K562 (cell line): ENCODE data around the gene COL25A1. TPM values are rescaled to one million over a fixed set of nuclear protein-coding genes. Genes with fewer than 3 reads are reported as not detected.

ENCODE experiments used
- CBX3 ChIP-seq, 2 experiments: IDR thresholded peaks; 1 replicate in 1 of 2; 2 replicates in 1 of 2; pipeline ENCODE4 v1.6.1; 2012; ENCODE audit warnings: inconsistent platforms in 2 of 2, low read length in 2 of 2, borderline replicate concordance in 1 of 2, control low read depth in 1 of 2
- CBX8 ChIP-seq: fragments of 200-600 bp; sonication (generic); IDR thresholded peaks from 2 replicates; pipeline ENCODE4 v1.6.1; 2012; ENCODE audit warnings: borderline replicate concordance, mixed run types, low read depth, mild to moderate bottlenecking, moderate library complexity, mixed read lengths, low read length, control low read depth, inconsistent platforms; ENCODE audit not compliant: poor library complexity, severe bottlenecking; ENCODE audit errors: extremely low read depth
- ELF1 ChIP-seq: fragments of 200-800 bp; sonication (Bioruptor generic); IDR thresholded peaks from 2 replicates; pipeline ENCODE4 v1.6.1; 2016; ENCODE audit warnings: missing genetic modification characterization, missing compliant biosample characterization
- ETS2 ChIP-seq: IDR thresholded peaks from 2 replicates; pipeline ENCODE4 v1.6.1; 2016; ENCODE audit warnings: borderline replicate concordance, missing genetic modification characterization, mild to moderate bottlenecking, moderate library complexity, missing compliant biosample characterization; ENCODE audit not compliant: poor library complexity, severe bottlenecking
- HDAC3 ChIP-seq: fragments of 450-650 bp; IDR thresholded peaks from 2 replicates; pipeline ENCODE4 v1.6.1; 2018; ENCODE audit warnings: borderline replicate concordance, mild to moderate bottlenecking, moderate library complexity; ENCODE audit not compliant: partially characterized antibody
- HSF4 ChIP-seq: fragments of 250-450 bp; sonication (Bioruptor Pico); IDR thresholded peaks from 2 replicates; pipeline ENCODE4 v2.1.2; 2022; ENCODE audit warnings: mild to moderate bottlenecking, moderate library complexity, borderline replicate concordance
- MEIS2 ChIP-seq: fragments of 450-650 bp; IDR thresholded peaks from 2 replicates; pipeline ENCODE4 v1.6.1; 2014; ENCODE audit warnings: mild to moderate bottlenecking; ENCODE audit not compliant: partially characterized antibody
- MTA1 ChIP-seq: fragments of 450-650 bp; IDR thresholded peaks from 2 replicates; pipeline ENCODE4 v1.6.1; 2017; ENCODE audit warnings: borderline replicate concordance
- NBN ChIP-seq: fragments of 450-650 bp; IDR thresholded peaks from 2 replicates; pipeline ENCODE4 v1.6.1; 2016; ENCODE audit warnings: low read depth, mild to moderate bottlenecking
- SMAD4 ChIP-seq: fragments of 250-450 bp; sonication (Bioruptor Pico); conservative IDR thresholded peaks from 2 replicates; pipeline ENCODE4 v1.8.0; 2021; ENCODE audit warnings: inconsistent platforms, mild to moderate bottlenecking, moderate library complexity
- SMARCA4 ChIP-seq: fragments of 450-650 bp; IDR thresholded peaks from 2 replicates; pipeline ENCODE4 v1.6.1; 2016
- TCF3 ChIP-seq: sonication (generic); formaldehyde crosslinking; IDR thresholded peaks from 2 replicates; pipeline ENCODE4 v1.4.0; 2020; ENCODE audit warnings: mild to moderate bottlenecking, missing genetic modification reagents
- TCF7 ChIP-seq: sonication (generic); IDR thresholded peaks from 2 replicates; pipeline ENCODE4 v1.6.1; 2016; ENCODE audit warnings: antibody characterized with exemption, borderline replicate concordance
- TRIM24 ChIP-seq, 2 experiments: fragments of 450-650 bp; IDR thresholded peaks; 2 replicates each; pipeline ENCODE4 v1.6.1; 2016
- YY1 ChIP-seq, 3 experiments: IDR thresholded peaks; 2 replicates each; pipeline ENCODE4 v1.6.1; 2011; ENCODE audit warnings: low read length in 2 of 3, mild to moderate bottlenecking in 2 of 3, moderate library complexity in 2 of 3, borderline replicate concordance in 1 of 3, control low read depth in 1 of 3, low read depth in 1 of 3; ENCODE audit not compliant: insufficient read depth in 3 of 3, insufficient replicate concordance in 2 of 3, control insufficient read depth in 1 of 3, insufficient read length in 1 of 3; ENCODE audit errors: extremely low read depth in 1 of 3
- ZNF511 ChIP-seq: sonication (generic); formaldehyde crosslinking; IDR thresholded peaks from 2 replicates; pipeline ENCODE4 v1.8.0; 2022; ENCODE audit warnings: mild to moderate bottlenecking, missing genetic modification reagents
- polyA plus RNA-seq, 8 experiments: library from polyadenylated mRNA; depleted of rRNA in 4 of 8; stranded (reverse) in 5 of 8; unstranded in 3 of 8; fragments of >200 nt; fragmentation: Nextera tagmentation in 2 of 8; fragmentation: Illumina TruSeq in 1 of 8; extraction: Ambion mirVana in 2 of 8; extraction: Trizol in 1 of 8; gene quantifications; 2 replicates each; pipeline versions ENCODE4 v1.2.1 to v1.2.3, GENCODE V29; 2011 to 2014; ENCODE audit warnings: inconsistent platforms in 1 of 8, missing spikeins in 1 of 8
- total RNA-seq, 7 experiments: library from RNA; depleted of rRNA in 6 of 7; stranded (reverse); fragments of >200 nt in 6 of 7; fragmentation: Illumina TruSeq in 2 of 7; extraction: Trizol in 2 of 7; gene quantifications; 2 replicates each; pipeline versions ENCODE4 v1.2.1 to v1.2.3, GENCODE V29; 2011 to 2021; ENCODE audit warnings: low replicate concordance in 1 of 7
- TF ChIP-seq, protein P1 (sequence below): IDR thresholded peaks from 2 replicates; pipeline ENCODE4 v1.6.1; 2012; ENCODE audit warnings: low read depth, low read length, improper control_type of control experiment, borderline replicate concordance
- TF ChIP-seq, protein P2 (sequence below): fragments of 450-650 bp; IDR thresholded peaks from 2 replicates; pipeline ENCODE4 v1.6.1; 2016; ENCODE audit warnings: antibody characterized with exemption
- TF ChIP-seq, protein P3 (sequence below): fragments of 450-650 bp; IDR thresholded peaks from 2 replicates; pipeline ENCODE4 v1.6.1; 2016; ENCODE audit warnings: missing biosample characterization, missing genetic modification characterization

Gene COL25A1
- total and polyA plus RNA-seq, 9 of the 15 experiments (the other 6 are each of a cell fraction or from before 2014, with no cell fraction given): 0.03 to 0.62 (median 0.27) TPM

DNA sequence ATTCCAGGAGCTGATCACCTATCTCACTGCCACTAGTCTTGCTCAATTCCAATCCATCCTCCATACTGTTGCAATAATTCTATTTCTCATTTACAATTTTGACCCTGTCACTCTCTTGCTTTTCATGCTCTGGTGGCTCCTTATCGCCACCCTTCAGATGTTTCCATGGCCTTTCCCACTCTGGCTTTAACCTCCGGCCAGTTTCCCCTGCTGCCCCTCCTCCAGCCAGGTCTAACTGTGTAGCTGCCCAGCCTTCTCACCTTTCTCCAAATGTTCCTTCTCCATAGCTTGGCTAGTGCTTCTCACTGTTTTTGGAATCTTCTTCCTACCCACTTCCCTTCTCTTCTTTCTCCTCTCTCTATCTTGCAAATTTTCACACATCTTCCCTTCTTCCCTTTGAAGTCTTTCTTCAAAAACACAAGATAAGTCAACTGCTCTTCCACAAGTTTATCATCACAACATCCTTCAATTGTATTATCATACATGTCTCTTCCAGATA, 153.8 kb downstream of the COL25A1 start (continued):
- TF ChIP-seq ZNF511 (CRISPR knock-in tag) (no peak), MTA1 (peak; percentile 80), YY1 (IDR thresholded peaks at IDR 0.05; ENCODE audit: borderline replicate concordance in 1 of 3, control insufficient read depth in 1 of 3, extremely low read depth in 1 of 3, insufficient read depth in 3 of 3, insufficient read length in 1 of 3, insufficient replicate concordance in 2 of 3, low read depth in 1 of 3, low read length in 2 of 3) (peak in 1 of 3 experiments; percentile 8), MEIS2 (peak; percentile 84), HSF4 (0 out of 2 replicates have a peak, but pooled peaks have one; percentile 39), HDAC3 (peak; percentile 29), NBN (0 out of 2 replicates have a peak, but pooled peaks have one; percentile 62), SMAD4 (CRISPR knock-in tag) (peak; percentile 38; the same call in 1 of the 2 replicates), CBX3 (IDR thresholded peaks at IDR 0.05; ENCODE audit: borderline replicate concordance in 1 of 2, low read length in 2 of 2) (no peak), ETS2 (tag) (no peak), SMARCA4 (peak; percentile 94), TCF3 (CRISPR knock-in tag) (peak; percentile 85), ELF1 (tag) (no peak), CBX8 (no peak), TCF7 (peak; percentile 77; the same call in 1 of the 2 replicates), TRIM24 (IDR thresholded peaks at IDR 0.05) (peak; percentile 81 to 94)
- TF ChIP-seq, protein P1, sequence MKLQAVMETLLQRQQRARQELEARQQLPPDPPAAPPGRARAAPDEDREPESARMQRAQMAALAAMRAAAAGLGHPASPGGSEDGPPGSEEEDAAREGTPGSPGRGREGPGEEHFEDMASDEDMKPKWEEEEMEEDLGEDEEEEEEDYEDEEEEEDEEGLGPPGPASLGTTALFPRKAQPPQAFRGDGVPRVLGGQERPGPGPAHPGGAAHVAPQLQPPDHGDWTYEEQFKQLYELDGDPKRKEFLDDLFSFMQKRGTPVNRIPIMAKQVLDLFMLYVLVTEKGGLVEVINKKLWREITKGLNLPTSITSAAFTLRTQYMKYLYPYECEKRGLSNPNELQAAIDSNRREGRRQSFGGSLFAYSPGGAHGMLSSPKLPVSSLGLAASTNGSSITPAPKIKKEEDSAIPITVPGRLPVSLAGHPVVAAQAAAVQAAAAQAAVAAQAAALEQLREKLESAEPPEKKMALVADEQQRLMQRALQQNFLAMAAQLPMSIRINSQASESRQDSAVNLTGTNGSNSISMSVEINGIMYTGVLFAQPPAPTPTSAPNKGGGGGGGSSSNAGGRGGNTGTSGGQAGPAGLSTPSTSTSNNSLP: peak; percentile 62; the same call in 1 of the 2 replicates
- TF ChIP-seq, protein P2, sequence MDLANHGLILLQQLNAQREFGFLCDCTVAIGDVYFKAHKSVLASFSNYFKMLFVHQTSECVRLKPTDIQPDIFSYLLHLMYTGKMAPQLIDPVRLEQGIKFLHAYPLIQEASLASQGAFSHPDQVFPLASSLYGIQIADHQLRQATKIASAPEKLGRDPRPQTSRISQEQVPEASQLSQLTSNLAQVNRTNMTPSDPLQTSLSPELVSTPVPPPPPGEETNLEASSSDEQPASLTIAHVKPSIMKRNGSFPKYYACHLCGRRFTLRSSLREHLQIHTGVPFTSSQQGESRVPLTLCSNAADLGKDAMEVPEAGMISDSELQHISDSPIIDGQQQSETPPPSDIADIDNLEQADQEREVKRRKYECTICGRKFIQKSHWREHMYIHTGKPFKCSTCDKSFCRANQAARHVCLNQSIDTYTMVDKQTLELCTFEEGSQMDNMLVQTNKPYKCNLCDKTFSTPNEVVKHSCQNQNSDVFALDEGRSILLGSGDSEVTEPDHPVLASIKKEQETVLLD: peak; percentile 87
- TF ChIP-seq, protein P3, sequence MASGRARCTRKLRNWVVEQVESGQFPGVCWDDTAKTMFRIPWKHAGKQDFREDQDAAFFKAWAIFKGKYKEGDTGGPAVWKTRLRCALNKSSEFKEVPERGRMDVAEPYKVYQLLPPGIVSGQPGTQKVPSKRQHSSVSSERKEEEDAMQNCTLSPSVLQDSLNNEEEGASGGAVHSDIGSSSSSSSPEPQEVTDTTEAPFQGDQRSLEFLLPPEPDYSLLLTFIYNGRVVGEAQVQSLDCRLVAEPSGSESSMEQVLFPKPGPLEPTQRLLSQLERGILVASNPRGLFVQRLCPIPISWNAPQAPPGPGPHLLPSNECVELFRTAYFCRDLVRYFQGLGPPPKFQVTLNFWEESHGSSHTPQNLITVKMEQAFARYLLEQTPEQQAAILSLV: peak; percentile 56; the same call in 1 of the 2 replicates
